OCI-LY7 (cell line): ENCODE measurements around the gene KIAA1217. TPM values are rescaled to one million over a fixed set of nuclear protein-coding genes. Genes with fewer than 3 reads are reported as not detected.

ENCODE experiments used
- BruUV-seq: library from RNA; stranded (reverse); fragments of 400-500 nt; replicated peaks from 2 replicates; lab custom pipeline; 2021; lab: Mats Ljungman, UMichigan
- CTCF ChIA-PET: fragments of 300-600 bp; sonication (Branson Sonifier 250); formaldehyde crosslinking; loops from one replicate; lab custom pipeline; 2022; ENCODE audit warnings: antibody characterized with exemption; ENCODE audit not compliant: unreplicated experiment; lab: Charles Lee
- POLR2A ChIA-PET: fragments of 300-600 bp; sonication (Branson Sonifier 250); formaldehyde crosslinking; loops from one replicate; lab custom pipeline; 2022; ENCODE audit warnings: antibody characterized with exemption; lab: Charles Lee
- DNase-seq: peaks from one replicate; pipeline ENCODE4 v3.0.0-alpha.2; 2015; ENCODE audit warnings: low spot score
- H2AFZ ChIP-seq: fragments of 200-600 bp; sonication (generic), shearing (Covaris generic); 2 replicates; pipeline ENCODE4 v1.6.1; 2014; ENCODE audit warnings: mild to moderate bottlenecking, antibody characterized with exemption, low read length, moderate library complexity
- H3K27ac ChIP-seq: fragments of 200-600 bp; sonication (generic); 2 replicates; pipeline ENCODE4 v1.5.1; 2014; ENCODE audit warnings: mixed run types, low read depth, mild to moderate bottlenecking, moderate library complexity, low read length, inconsistent platforms; ENCODE audit not compliant: poor library complexity, severe bottlenecking
- H3K36me3 ChIP-seq: fragments of 200-600 bp; sonication (generic); 2 replicates; pipeline ENCODE4 v1.6.1; 2014; ENCODE audit warnings: mild to moderate bottlenecking, antibody characterized with exemption, low read length, moderate library complexity, mixed read lengths; ENCODE audit not compliant: insufficient read depth
- H3K4me1 ChIP-seq: fragments of 200-600 bp; sonication (generic); 2 replicates; pipeline ENCODE4 v1.5.1; 2014; ENCODE audit warnings: mild to moderate bottlenecking, low read length; ENCODE audit not compliant: insufficient read depth, poor library complexity, severe bottlenecking
- H3K4me2 ChIP-seq: fragments of 200-600 bp; sonication (generic); 2 replicates; pipeline ENCODE4 v1.6.1; 2014; ENCODE audit warnings: mild to moderate bottlenecking, low read length
- H3K4me3 ChIP-seq: fragments of 200-600 bp; sonication (generic); 2 replicates; pipeline ENCODE4 v1.5.1; 2014; ENCODE audit warnings: mild to moderate bottlenecking, low read depth, low read length; ENCODE audit not compliant: poor library complexity, severe bottlenecking
- H3K79me2 ChIP-seq: fragments of 200-600 bp; sonication (generic); 2 replicates; pipeline ENCODE4 v1.6.1; 2016; ENCODE audit warnings: low read depth, mild to moderate bottlenecking, low read length, moderate library complexity, mixed read lengths; ENCODE audit not compliant: insufficient read depth
- H3K9me2 ChIP-seq: fragments of 200-600 bp; sonication (generic); 2 replicates; pipeline ENCODE4 v1.6.1; 2016; ENCODE audit warnings: mild to moderate bottlenecking, low read length, mixed read lengths; ENCODE audit not compliant: insufficient read depth
- H3K9me3 ChIP-seq: fragments of 200-600 bp; sonication (generic); 2 replicates; pipeline ENCODE4 v1.6.1; 2014; ENCODE audit warnings: mild to moderate bottlenecking, mixed run types, low read length, mixed read lengths
- H4K20me1 ChIP-seq: fragments of 200-600 bp; sonication (generic); 2 replicates; pipeline ENCODE4 v1.6.1; 2014; ENCODE audit warnings: mild to moderate bottlenecking, antibody characterized with exemption, low read length, moderate library complexity, mixed read lengths; ENCODE audit not compliant: insufficient read depth
- EZH2phosphoT487 ChIP-seq: fragments of 200-600 bp; sonication (generic); IDR thresholded peaks from 2 replicates; pipeline ENCODE4 v1.6.1; 2018; ENCODE audit warnings: low read depth, borderline replicate concordance, mild to moderate bottlenecking, mixed run types, antibody characterized with exemption, low read length, moderate library complexity, mixed read lengths
- intact Hi-C: fragments of 100-400 bp; cut with micrococcal nuclease; formaldehyde crosslinking; loops from one replicate; pipeline ENCODE4 v1.10.0; 2022; ENCODE audit not compliant: unreplicated experiment
- total RNA-seq, 2 experiments: library from RNA; depleted of rRNA in 1 of 2; stranded (reverse); fragments of >200 nt in 1 of 2; shearing (Covaris generic) in 1 of 2; gene quantifications; 2 replicates each; pipeline ENCODE4 v1.2.3, GENCODE V29; 2014 to 2022
- TF ChIP-seq, protein P1 (sequence below): fragments of 200-600 bp; sonication (generic); conservative IDR thresholded peaks from 2 replicates; pipeline ENCODE4 v1.5.1; 2014; ENCODE audit warnings: mild to moderate bottlenecking, antibody characterized with exemption, low read length, moderate library complexity, mixed read lengths

The KIAA1217 gene
- total RNA-seq, 2 experiments from 2014 or later = not detected

DNA sequence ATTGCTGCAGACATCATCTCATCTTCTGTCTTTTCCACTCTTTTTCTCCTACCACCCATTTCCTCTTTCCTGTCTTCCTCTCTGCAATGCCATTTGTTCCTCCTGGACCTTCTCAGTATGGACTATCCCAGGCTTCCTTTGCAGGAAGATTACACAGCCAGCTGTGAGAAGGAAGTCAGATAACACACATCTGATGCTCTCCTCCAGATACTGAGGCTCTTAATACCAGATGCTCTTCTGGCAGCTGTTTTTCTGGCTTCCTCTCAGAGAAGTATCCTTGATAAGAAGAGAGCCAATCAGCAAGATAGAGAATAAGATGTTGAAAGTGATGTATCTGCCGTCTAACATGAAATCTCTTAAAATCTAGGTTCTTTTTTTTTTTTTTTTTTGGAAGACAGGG, 14.4 kb downstream of the KIAA1217 start:
- no TSS peak for BruUV-seq
- Histone ChIP-seq H3K36me3 (no peaks in the 10 kb centered on the region), H3K9me2 (no peaks in the 10 kb centered on the region), H3K79me2 (no peaks in the 10 kb centered on the region), H4K20me1 (no peaks in the 10 kb centered on the region), H3K9me3 (no peaks in the 10 kb centered on the region), H2AFZ (no peak overlapping the region), H3K4me3 (no peak overlapping the region), H3K27ac (no peak overlapping the region), H3K4me2 (no peak overlapping the region), H3K4me1 (no peaks in the 10 kb centered on the region)
- POLR2A ChIA-PET = no interaction called here
- no peak for DNase-seq
- TF ChIP-seq EZH2phosphoT487 = no peak
- TF ChIP-seq, protein P1, sequence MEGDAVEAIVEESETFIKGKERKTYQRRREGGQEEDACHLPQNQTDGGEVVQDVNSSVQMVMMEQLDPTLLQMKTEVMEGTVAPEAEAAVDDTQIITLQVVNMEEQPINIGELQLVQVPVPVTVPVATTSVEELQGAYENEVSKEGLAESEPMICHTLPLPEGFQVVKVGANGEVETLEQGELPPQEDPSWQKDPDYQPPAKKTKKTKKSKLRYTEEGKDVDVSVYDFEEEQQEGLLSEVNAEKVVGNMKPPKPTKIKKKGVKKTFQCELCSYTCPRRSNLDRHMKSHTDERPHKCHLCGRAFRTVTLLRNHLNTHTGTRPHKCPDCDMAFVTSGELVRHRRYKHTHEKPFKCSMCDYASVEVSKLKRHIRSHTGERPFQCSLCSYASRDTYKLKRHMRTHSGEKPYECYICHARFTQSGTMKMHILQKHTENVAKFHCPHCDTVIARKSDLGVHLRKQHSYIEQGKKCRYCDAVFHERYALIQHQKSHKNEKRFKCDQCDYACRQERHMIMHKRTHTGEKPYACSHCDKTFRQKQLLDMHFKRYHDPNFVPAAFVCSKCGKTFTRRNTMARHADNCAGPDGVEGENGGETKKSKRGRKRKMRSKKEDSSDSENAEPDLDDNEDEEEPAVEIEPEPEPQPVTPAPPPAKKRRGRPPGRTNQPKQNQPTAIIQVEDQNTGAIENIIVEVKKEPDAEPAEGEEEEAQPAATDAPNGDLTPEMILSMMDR = no peak
- CTCF ChIA-PET = no interaction called here
- intact Hi-C loops = no loop called here

- Histone ChIP-seq H3K36me3 (no peaks in the 10 kb centered on the region), H3K4me3 (no peak overlapping the region), H3K79me2 (no peaks in the 10 kb centered on the region), H3K4me1 (no peaks in the 10 kb centered on the region), H3K27ac (no peak overlapping the region), H3K9me2 (no peaks in the 10 kb centered on the region), H4K20me1 (no peaks in the 10 kb centered on the region), H3K4me2 (no peak overlapping the region), H3K9me3 (no peaks in the 10 kb centered on the region), H2AFZ (no peak overlapping the region)
- BruUV-seq = no TSS peak
- no peak for DNase-seq
- no peak for TF ChIP-seq EZH2phosphoT487
- TF ChIP-seq, protein P1 = no peak
- ChIA-PET CTCF (no interaction called here), POLR2A (no interaction called here)
- intact Hi-C loops = no loop called here
Measured at GRCh38 chr10:24223953-24224352, 15.0 kb downstream of the KIAA1217 start.

DNA sequence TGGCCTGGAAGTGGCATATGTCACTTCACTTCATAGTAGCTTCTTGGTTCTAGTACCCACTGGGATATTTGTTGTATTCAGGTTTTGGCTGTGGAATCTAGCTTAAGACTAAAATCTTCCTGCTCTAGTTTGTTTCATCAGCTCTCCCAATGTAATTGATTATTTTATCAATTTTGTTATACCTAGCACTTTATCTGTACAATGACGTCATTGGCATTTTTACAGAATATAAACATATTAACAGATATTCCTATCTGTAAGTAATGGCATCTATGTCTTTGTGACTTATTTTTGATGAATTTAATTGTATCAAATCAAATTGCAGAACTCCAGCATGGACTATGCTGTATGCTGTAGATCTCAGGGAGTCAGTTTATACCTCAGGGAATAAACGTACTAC, 19.7 kb downstream of the KIAA1217 start:
- no peaks in the 10 kb centered on the region for H3K79me2 ChIP-seq
- no peaks in the 10 kb centered on the region for H4K20me1 ChIP-seq
- no peaks in the 10 kb centered on the region for H3K36me3 ChIP-seq
- TF ChIP-seq EZH2phosphoT487 = no peak
- TF ChIP-seq, protein P1 = no peak
- CTCF ChIA-PET = no interaction called here
- no peak overlapping the region for H3K27ac ChIP-seq
- POLR2A ChIA-PET = no interaction called here
- no peak overlapping the region for H3K4me3 ChIP-seq
- H3K9me2 ChIP-seq = no peaks in the 10 kb centered on the region
- no peak for DNase-seq
- no peak overlapping the region for H3K4me2 ChIP-seq
- H3K9me3 ChIP-seq = no peaks in the 10 kb centered on the region
- no peaks in the 10 kb centered on the region for H3K4me1 ChIP-seq
- no peak overlapping the region for H2AFZ ChIP-seq
- intact Hi-C loops = no loop called here
- no TSS peak for BruUV-seq
